Colonic mucosa (tissue), 4 donors: ENCODE data around the gene IBSP. TPM values are rescaled to one million over a fixed set of nuclear protein-coding genes. Genes with fewer than 3 reads are reported as not detected.

Experiments used
- DNase-seq: peaks from one replicate; pipeline ENCODE4 v3.0.0-alpha.2; 2020
- H3K27ac ChIP-seq: fragments of 200-600 bp; one replicate; pipeline ENCODE4 v1.8.0; 2021
- H3K27me3 ChIP-seq: fragments of 200-600 bp; one replicate; pipeline ENCODE4 v1.8.0; 2021
- H3K36me3 ChIP-seq: fragments of 200-600 bp; one replicate; pipeline ENCODE4 v1.8.0; 2021
- H3K4me1 ChIP-seq: fragments of 200-600 bp; one replicate; pipeline ENCODE4 v1.8.0; 2021; ENCODE audit warnings: mild to moderate bottlenecking
- H3K4me3 ChIP-seq: fragments of 200-600 bp; one replicate; pipeline ENCODE4 v1.8.0; 2021
- H3K9ac ChIP-seq, 2 donors: one replicate each; pipeline ENCODE4 v1.7.0; 2013; ENCODE audit warnings: control low read depth in 2 of 2, low read depth in 2 of 2, low read length in 2 of 2
- H3K9me3 ChIP-seq: fragments of 200-600 bp; one replicate; pipeline ENCODE4 v1.8.0; 2021
- intact Hi-C: fragments of 100-400 bp; cut with DNase I; formaldehyde crosslinking; loops from one replicate; pipeline ENCODE4 v1.14.1; 2022
- total RNA-seq, 2 donors: library from RNA; stranded (reverse); fragmentation: NEBNext Ultra II Directional in 1 of 2; extraction: Animal tissue kit (Norgen Biotek cat#: 25700) in 1 of 2; gene quantifications; one replicate each; pipeline ENCODE4 v1.2.1, GENCODE V29; 2021
- TF ChIP-seq, protein P1 (sequence below): fragments of 200-600 bp; IDR thresholded peaks from one replicate; pipeline ENCODE4 v1.8.0; 2022; ENCODE audit warnings: antibody characterized with exemption, mild to moderate bottlenecking
- donor health status: healthy.
- donor health status: DM: no; HTN: no; CAD: no.
- donor health status: DM: no; HTN: no; CAD: no.

Gene IBSP
- total RNA-seq, 2 donors from 2014 or later = not detected

DNA sequence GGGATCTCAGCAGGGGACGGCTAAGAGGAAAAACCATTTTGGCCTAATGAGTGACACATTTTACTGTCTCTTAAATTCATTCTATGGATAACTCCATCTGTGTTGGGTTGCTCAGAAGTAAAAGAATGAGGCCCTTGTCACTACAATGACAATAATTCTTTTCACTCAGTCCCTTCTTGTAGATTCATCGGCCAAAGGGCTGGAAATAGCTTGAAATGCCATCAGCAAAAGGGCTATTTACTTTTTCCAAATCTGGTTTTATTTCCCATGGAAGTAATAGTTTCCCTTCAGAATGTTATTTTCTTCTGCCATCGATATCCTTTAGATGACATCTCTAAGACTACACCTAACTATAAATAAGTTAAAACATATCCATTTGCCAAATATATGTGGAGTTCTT is 40.8 kb downstream of the IBSP start:
- Histone ChIP-seq H3K36me3 (no peaks in the 10 kb centered on the region), H3K4me1 (no peaks in the 10 kb centered on the region), H3K9ac (no peak overlapping the region), H3K9me3 (no peaks in the 10 kb centered on the region), H3K27me3 (no peaks in the 10 kb centered on the region), H3K4me3 (no peak overlapping the region), H3K27ac (no peak overlapping the region)
- intact Hi-C loops = loop anchor here (10.0 kb wide), 1 partner anchor 465 kb away; no protein-coding TSS in a partner anchor
- no peak for DNase-seq
- TF ChIP-seq, protein P1, sequence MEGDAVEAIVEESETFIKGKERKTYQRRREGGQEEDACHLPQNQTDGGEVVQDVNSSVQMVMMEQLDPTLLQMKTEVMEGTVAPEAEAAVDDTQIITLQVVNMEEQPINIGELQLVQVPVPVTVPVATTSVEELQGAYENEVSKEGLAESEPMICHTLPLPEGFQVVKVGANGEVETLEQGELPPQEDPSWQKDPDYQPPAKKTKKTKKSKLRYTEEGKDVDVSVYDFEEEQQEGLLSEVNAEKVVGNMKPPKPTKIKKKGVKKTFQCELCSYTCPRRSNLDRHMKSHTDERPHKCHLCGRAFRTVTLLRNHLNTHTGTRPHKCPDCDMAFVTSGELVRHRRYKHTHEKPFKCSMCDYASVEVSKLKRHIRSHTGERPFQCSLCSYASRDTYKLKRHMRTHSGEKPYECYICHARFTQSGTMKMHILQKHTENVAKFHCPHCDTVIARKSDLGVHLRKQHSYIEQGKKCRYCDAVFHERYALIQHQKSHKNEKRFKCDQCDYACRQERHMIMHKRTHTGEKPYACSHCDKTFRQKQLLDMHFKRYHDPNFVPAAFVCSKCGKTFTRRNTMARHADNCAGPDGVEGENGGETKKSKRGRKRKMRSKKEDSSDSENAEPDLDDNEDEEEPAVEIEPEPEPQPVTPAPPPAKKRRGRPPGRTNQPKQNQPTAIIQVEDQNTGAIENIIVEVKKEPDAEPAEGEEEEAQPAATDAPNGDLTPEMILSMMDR = no peak

DNA sequence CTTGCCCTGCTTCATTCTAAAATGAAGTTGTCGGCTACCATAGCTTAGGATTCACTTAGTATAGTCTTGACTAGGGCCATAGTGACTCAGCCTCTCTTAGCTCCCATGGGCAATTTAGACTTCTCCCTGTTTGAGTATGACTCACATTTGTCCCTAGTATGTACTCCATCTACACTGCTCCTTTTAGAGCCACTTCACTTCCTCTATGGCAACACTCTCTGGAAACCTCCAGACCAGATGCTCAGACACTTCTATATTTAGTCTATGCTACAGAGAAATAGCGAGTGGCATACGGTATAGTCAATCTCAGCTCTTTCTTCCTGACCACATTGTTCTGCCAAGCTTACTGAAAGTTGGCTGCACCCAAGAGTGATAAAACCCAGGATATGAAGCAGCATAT is 44.6 kb downstream of the IBSP start:
- H3K9ac ChIP-seq = no peak overlapping the region
- H3K4me1 ChIP-seq = no peaks in the 10 kb centered on the region
- intact Hi-C loops = loop anchor here (10.0 kb wide), 1 partner anchor 469 kb away; no protein-coding TSS in a partner anchor
- TF ChIP-seq, protein P1 = no peak
- no peaks in the 10 kb centered on the region for H3K9me3 ChIP-seq
- no peaks in the 10 kb centered on the region for H3K27me3 ChIP-seq
- H3K4me3 ChIP-seq = no peak overlapping the region
- H3K36me3 ChIP-seq = no peaks in the 10 kb centered on the region
- DNase-seq = no peak
- no peak overlapping the region for H3K27ac ChIP-seq

DNA sequence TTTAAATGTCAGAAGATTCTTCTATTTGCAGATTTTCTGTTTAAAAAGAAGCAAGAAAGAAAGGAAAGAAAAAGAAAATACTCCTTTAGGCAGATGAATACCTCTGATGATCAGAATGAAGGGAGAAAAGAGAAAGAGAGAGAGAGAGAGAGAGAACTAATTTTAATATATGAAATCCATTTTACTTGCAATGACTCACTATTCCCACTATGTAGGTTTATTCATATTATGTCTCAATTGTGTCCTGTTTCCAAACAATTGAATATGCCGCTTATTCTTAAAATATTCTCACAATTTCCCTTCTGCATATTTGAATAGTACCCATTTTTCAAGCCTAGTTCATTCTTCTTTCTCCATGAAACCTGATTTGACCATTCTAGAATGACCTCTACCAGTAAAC is 45.1 kb downstream of the IBSP start:
- no peak for DNase-seq
- Histone ChIP-seq H3K4me1 (no peaks in the 10 kb centered on the region), H3K27ac (no peak overlapping the region), H3K27me3 (no peaks in the 10 kb centered on the region), H3K4me3 (no peak overlapping the region), H3K9me3 (no peaks in the 10 kb centered on the region), H3K36me3 (no peaks in the 10 kb centered on the region), H3K9ac (no peak overlapping the region)
- intact Hi-C loops = loop anchor here (10.0 kb wide), 1 partner anchor 470 kb away; no protein-coding TSS in a partner anchor
- TF ChIP-seq, protein P1 = no peak

DNA sequence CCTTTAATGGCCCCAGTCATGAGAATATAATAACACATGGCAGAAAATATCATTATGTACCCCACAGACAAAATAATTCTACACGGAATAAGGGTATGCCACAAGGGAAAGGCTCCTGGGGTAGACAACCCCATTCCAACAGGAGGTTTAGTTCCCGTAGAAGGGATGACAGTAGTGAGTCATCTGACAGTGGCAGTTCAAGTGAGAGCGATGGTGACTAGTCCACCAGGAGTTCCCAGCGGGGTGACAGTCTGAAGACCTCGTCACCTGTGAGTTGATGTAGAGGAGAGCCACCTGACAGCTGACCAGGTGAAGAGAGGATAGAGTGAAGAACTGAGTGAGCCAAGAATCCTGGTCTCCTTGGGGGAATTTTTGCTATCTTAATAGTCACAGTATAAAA is 46.9 kb downstream of the IBSP start:
- H3K9me3 ChIP-seq = no peaks in the 10 kb centered on the region
- DNase-seq = no peak
- no peaks in the 10 kb centered on the region for H3K27me3 ChIP-seq
- no peaks in the 10 kb centered on the region for H3K36me3 ChIP-seq
- H3K4me3 ChIP-seq = no peak overlapping the region
- intact Hi-C loops = loop anchor here (5.0 to 10.0 kb wide), 2 partner anchors 164 to 471 kb away; no protein-coding TSS in a partner anchor
- TF ChIP-seq, protein P1 = no peak
- no peak overlapping the region for H3K27ac ChIP-seq
- no peaks in the 10 kb centered on the region for H3K4me1 ChIP-seq
- no peak overlapping the region for H3K9ac ChIP-seq

DNA sequence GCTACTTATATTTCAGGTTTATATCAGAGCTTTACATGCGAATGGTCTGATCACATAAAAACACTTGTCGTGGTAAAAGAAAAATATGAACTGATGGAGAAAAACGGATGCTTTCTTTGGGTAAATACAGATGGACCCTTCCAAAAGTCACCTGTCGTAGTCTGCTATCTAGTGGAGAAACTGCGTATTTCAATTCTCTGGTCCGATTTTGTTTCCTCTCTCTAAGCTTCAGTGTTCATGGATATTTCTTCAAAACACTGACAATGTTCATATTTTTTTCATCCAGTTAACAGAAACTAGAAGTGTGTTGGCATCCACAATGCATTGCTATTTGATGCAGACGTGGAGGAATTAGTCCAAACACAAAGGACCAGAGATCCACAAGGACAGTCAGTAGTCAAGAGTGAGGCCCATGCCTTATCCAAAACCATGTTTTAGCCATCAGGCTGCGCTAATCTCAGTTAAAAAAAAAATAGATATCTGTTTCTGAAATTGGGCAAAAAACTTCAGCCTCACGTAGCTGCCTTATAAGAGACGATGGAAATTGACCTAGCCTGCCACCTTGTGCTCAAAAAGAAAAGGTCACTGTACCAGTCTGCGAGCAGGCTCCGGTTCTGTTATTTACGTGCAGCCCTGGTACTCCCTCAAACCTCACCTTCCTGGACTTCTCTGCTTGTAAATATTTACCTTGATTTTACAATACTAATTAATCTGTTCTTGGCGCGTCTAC is 49.4 kb downstream of the IBSP start:
- Histone ChIP-seq H3K27me3 (no peaks in the 10 kb centered on the region), H3K9ac (no peak overlapping the region), H3K36me3 (no peaks in the 10 kb centered on the region), H3K27ac (no peak overlapping the region), H3K9me3 (no peaks in the 10 kb centered on the region), H3K4me1 (no peaks in the 10 kb centered on the region), H3K4me3 (no peak overlapping the region)
- DNase-seq = peak; percentile 43
- intact Hi-C loops = loop anchor here (5.0 to 10.0 kb wide), 2 partner anchors 166 to 474 kb away; no protein-coding TSS in a partner anchor
- TF ChIP-seq, protein P1 = peak; percentile 49
